ENCODE data around the gene C1orf105.

DNA sequence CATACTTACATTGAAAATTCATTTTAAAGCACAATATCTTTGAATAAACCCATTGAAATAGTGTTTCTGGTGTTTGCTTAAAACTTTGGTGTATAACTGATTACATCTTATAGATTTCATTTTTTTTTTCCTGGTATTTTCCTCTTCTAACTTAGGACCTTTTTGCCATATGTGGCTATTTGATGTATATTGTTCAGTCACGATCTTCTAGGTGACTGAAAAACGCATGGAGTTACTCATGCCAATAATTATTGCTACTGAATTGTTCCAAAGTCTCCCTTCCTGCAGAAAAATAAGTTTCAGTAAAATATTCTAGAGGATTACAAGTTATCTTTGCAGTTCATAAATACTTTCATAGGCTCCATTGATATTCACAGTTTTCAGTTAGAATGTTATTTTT is 22.9 kb upstream of the C1orf105 start:
- no peak for TF ChIP-seq POLR2A (IDR thresholded peaks at IDR 0.05)
- TF ChIP-seq, protein P1, sequence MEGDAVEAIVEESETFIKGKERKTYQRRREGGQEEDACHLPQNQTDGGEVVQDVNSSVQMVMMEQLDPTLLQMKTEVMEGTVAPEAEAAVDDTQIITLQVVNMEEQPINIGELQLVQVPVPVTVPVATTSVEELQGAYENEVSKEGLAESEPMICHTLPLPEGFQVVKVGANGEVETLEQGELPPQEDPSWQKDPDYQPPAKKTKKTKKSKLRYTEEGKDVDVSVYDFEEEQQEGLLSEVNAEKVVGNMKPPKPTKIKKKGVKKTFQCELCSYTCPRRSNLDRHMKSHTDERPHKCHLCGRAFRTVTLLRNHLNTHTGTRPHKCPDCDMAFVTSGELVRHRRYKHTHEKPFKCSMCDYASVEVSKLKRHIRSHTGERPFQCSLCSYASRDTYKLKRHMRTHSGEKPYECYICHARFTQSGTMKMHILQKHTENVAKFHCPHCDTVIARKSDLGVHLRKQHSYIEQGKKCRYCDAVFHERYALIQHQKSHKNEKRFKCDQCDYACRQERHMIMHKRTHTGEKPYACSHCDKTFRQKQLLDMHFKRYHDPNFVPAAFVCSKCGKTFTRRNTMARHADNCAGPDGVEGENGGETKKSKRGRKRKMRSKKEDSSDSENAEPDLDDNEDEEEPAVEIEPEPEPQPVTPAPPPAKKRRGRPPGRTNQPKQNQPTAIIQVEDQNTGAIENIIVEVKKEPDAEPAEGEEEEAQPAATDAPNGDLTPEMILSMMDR (IDR thresholded peaks at IDR 0.05), result no peak
- no peak for TF ChIP-seq EP300 (IDR thresholded peaks at IDR 0.05; ENCODE audit: low read depth)
- TF ChIP-seq POLR2AphosphoS5 (IDR thresholded peaks at IDR 0.05), result no peak

Data from transverse colon (tissue), 4 donors.